ENCODE data around the gene GGA2.
"Not testable (repeated sequence)": the region's sequence is repeated elsewhere in the genome, so short reads cannot be mapped to it uniquely, and the experiment has no call there.

GGA2 gene

DNA sequence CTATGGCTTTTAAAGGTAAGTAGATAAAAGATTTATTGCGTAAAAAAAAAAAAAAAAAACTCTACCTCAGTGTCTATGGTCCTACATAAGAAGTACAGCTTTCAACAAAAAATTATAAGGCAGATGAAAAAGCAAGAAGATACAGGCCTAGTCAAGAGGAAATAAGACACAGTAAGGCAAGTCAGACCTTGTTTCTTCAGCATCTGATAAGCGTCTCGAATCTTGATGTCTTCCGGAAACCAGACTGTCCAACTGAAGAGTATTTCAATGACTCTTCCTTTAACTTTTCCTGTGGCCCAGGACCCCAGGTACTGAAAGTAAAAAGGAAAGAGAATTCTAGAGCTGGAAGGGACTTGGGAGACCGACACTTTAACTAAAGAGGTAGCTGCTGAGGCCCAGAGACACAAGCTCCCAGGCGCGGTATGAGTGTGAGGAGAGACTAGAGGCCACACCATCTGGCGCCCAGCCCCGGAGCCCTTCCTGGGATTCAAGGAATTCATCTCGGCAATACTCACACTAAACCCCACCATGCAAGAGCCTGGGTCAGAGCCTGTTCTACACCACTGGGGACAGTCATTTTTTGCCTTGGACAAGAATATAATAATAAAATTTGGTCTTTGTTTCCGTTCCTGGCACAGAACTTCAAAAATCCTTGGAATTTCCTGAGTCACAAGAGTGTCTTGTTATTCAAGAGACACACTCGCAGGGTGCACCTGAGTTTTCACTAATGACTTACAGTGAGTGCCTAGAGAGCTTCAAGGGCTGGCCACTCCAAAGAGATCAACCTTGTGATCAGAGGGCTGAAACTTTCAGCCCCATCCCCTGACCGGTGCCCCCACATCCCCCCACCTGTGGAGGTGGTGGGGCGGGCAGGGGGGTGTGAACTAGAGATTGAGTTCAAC is 18.6 kb downstream of the GGA2 start:
- no peak for TF ChIP-seq CTCF (IDR thresholded peaks at IDR 0.05; ENCODE audit: low read depth, low read length)
- in situ Hi-C loops (cut with HindIII; ENCODE audit: low sequenced_read_pairs) = no loop called here
- H3K4me3 ChIP-seq (ENCODE audit: low read depth, low read length) = no peak overlapping the region
- peak; percentile 9 for DNase-seq (ENCODE audit: low read depth, low spot score)

GRCh38 chr16:23486480-23486879 is 23.8 kb downstream of the GGA2 start:
- H3K4me3 ChIP-seq (ENCODE audit: low read depth, low read length) = no peak overlapping the region
- in situ Hi-C loops (cut with HindIII; ENCODE audit: low sequenced_read_pairs) = no loop called here
- no peak for TF ChIP-seq CTCF (IDR thresholded peaks at IDR 0.05; ENCODE audit: low read depth, low read length)
- DNase-seq (ENCODE audit: low read depth, low spot score) = no peak

DNA sequence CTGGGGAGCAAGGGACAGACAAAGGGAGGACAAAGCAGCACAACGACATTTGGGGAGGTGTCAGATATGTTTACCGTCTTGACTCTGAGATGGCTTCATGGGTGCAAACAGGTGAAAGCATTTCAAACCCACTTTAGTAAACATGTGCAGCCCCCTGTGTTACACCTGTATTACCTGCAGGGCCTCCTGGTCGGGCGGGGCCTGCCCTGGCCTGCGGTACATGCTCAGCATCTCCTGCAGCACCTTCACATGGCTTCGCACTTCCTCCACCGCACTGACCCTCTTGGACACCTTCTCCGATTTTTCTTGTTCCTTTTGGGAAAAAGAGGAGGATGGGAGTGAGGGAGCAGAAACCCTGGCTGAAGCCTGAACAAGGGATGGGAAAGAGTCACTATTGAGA is 24.5 kb downstream of the GGA2 start:
- in situ Hi-C loops (cut with HindIII; ENCODE audit: low sequenced_read_pairs) = no loop called here
- H3K4me3 ChIP-seq (ENCODE audit: low read depth, low read length) = no peak overlapping the region
- no peak for TF ChIP-seq CTCF (IDR thresholded peaks at IDR 0.05; ENCODE audit: low read depth, low read length)
- no peak for DNase-seq (ENCODE audit: low read depth, low spot score)

DNA sequence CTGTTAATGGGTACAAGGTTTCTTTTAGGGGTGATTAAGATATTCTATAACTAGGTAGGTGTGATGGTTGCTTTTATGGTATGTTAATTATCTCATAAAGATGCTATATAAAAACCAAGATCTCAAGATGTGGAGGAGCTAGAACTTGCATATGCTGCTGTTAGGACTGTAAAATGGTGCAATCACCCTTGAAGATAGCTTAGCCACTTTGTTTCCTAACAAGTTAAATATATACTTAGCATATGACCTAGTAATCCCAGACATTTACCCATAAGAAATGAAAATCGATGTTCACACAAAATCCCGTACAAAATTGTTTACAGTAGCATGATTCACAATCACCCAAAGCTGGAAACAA is 25.1 kb downstream of the GGA2 start:
- no peak for DNase-seq (ENCODE audit: low read depth, low spot score)
- H3K4me3 ChIP-seq (ENCODE audit: low read depth, low read length) = no peak overlapping the region
- in situ Hi-C loops (cut with HindIII; ENCODE audit: low sequenced_read_pairs) = no loop called here
- TF ChIP-seq CTCF (IDR thresholded peaks at IDR 0.05; ENCODE audit: low read depth, low read length) = no peak

GRCh38 chr16:23484510-23485256 is 25.6 kb downstream of the GGA2 start:
- no peak overlapping the region for H3K4me3 ChIP-seq (ENCODE audit: low read depth, low read length)
- no peak for DNase-seq (ENCODE audit: low read depth, low spot score)
- in situ Hi-C loops (cut with HindIII; ENCODE audit: low sequenced_read_pairs) = no loop called here
- no peak for TF ChIP-seq CTCF (IDR thresholded peaks at IDR 0.05; ENCODE audit: low read depth, low read length)

DNA sequence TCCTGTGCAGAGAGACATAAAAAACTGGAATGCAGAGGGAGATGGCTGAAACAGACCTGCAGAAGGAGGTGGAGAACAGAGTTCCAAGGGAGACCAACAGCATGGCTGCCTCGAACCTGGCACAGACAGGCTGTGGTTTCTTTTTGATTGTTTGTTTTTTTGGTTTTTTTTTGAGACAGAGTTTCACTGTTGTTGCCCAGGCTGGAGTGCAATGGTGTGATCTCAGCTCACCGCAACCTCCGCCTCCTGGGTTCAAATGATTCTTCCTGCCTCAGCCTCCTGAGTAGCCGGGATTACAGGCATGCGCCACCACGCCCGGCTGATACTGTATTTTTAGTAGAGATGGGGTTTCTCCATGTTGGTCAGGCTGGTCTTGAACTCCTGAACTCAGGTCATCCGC is 26.8 kb downstream of the GGA2 start:
- H3K4me3 ChIP-seq (ENCODE audit: low read depth, low read length); in situ Hi-C loops (cut with HindIII; ENCODE audit: low sequenced_read_pairs); DNase-seq (ENCODE audit: low read depth, low spot score): not testable (repeated sequence)

GRCh38 chr16:23482778-23483177 is 27.5 kb downstream of the GGA2 start:
- no peak for DNase-seq (ENCODE audit: low read depth, low spot score)
- H3K4me3 ChIP-seq (ENCODE audit: low read depth, low read length) = no peak overlapping the region
- no peak for TF ChIP-seq CTCF (IDR thresholded peaks at IDR 0.05; ENCODE audit: low read depth, low read length)
- in situ Hi-C loops (cut with HindIII; ENCODE audit: low sequenced_read_pairs) = no loop called here

Measured in astrocyte of the spinal cord (primary cell).